Measurements from ENCODE around the gene ATP8A2. TPM values are rescaled to one million over a fixed set of nuclear protein-coding genes. Genes with fewer than 3 reads are reported as not detected.

Gene ATP8A2
- total RNA-seq, 2 donors from 2014 or later, result 0.13 to 0.21 TPM

DNA sequence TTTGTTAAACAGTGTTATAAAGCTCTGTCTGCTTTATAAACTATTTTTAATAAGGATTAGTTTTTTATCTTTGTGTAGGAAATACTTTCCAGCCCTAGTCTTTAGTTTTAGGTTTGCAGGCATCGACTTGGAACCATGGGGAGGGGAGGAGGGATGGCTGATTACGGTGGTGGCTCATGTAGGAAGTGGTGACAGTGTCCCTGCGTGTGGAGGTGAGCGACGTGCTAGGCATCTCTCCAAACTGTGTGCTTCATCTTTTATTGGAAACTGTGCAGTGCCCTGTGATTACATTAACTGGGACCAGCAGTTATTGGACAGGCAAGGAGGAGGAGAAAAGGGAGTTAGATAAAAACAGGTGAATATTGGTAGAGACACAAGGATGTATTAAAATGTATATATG, 203.8 kb downstream of the ATP8A2 start:
- H3K27ac Mint-ChIP-seq, result no peak overlapping the region
- no peaks in the 10 kb centered on the region for H3K4me1 Mint-ChIP-seq
- H3K4me3 Mint-ChIP-seq, result no peak overlapping the region
- H3K27me3 Mint-ChIP-seq, result peaks cover 42% of the 10 kb centered on the region
- ATAC-seq (replicated peaks), result no peak
- H3K9me3 Mint-ChIP-seq, result no peaks in the 10 kb centered on the region
- no peaks in the 10 kb centered on the region for H3K36me3 Mint-ChIP-seq (ENCODE audit: low read depth)

DNA sequence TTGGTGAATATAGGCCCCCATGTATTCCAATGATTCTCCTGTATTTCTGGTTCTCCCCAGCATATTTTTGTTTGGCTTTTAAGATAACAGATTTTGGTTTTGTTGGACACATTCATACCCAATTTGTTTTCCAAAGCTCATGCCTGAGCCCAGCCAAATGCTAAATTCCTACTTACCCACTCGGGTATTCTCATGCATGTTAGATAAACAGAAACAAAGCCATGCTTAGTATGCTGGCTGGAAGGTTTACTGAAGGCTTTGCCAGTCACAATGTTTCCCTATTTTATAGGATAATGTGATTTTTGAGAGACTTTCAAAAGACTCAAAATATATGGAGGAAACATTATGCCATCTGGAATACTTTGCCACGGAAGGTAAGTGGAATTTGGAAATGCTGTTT, 206.8 kb downstream of the ATP8A2 start:
- Mint-ChIP-seq H3K36me3 (ENCODE audit: low read depth) (no peaks in the 10 kb centered on the region), H3K27me3 (peaks cover 32% of the 10 kb centered on the region), H3K27ac (no peak overlapping the region), H3K9me3 (no peaks in the 10 kb centered on the region), H3K4me1 (no peaks in the 10 kb centered on the region), H3K4me3 (no peak overlapping the region)
- no peak for ATAC-seq (replicated peaks)

DNA sequence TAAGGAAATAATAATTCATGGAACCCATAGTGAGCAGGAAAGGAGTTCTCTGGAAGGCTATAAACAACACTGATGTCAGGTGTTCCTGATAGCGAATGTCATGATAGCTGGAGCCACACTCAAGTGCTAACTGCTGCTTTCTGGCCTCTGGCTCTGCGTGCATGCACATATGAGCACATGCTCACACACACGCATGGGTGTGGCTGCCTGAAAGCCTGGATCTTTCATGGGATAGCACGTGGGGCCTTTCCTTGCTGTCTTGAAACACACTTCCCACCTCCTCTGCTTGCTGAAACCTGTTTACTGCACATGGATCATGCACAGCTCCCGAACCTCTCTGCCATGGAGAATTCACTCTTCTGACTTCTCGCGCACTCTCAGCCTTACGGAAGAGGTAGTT, 207.4 kb downstream of the ATP8A2 start:
- Mint-ChIP-seq H3K27ac (no peak overlapping the region), H3K4me1 (no peaks in the 10 kb centered on the region), H3K36me3 (ENCODE audit: low read depth) (no peaks in the 10 kb centered on the region), H3K9me3 (no peaks in the 10 kb centered on the region), H3K4me3 (no peak overlapping the region), H3K27me3 (peaks cover 31% of the 10 kb centered on the region)
- no peak for ATAC-seq (replicated peaks)

DNA sequence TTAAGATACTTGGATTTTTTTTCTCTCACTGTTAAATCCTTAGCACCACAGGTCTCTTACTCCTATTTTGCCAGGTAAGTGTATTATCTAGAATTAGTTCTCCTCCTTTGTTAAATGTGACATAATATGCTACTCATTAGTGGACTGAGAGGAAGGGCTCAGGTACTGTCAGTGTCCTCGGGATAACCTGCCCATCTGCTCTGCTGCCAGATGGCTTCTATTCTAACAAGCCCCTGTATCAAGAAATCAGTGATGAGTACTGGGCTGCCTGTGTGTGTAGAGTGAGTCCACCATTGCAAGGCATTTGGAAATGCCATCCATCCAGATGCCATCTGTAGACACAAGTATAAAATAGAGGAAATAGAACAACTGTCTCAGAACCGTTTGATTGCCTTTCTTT, 209.6 kb downstream of the ATP8A2 start:
- no peaks in the 10 kb centered on the region for H3K9me3 Mint-ChIP-seq
- H3K27ac Mint-ChIP-seq, result no peak overlapping the region
- peaks cover 30% of the 10 kb centered on the region for H3K27me3 Mint-ChIP-seq
- H3K4me1 Mint-ChIP-seq, result no peaks in the 10 kb centered on the region
- no peak for ATAC-seq (replicated peaks)
- H3K4me3 Mint-ChIP-seq, result no peak overlapping the region
- no peaks in the 10 kb centered on the region for H3K36me3 Mint-ChIP-seq (ENCODE audit: low read depth)

DNA sequence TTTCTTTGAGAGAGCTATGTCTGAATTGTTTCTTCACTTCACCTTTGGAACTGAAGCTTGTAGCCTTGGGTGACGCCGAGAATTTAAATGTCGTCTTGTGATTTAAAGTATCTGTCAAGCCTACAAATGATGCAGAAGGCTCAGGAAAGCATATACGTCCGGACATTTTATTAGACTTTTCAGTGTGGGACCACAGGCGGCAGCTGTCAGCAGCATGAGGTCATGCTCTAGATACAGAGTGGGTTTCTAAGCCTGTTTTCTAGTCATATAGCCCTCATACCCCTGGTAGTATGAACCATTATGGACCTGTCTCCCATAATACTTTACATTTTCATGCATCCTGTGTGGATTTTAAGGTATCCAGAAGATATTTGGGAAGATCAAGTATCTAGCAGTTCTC, 212.3 kb downstream of the ATP8A2 start:
- Mint-ChIP-seq H3K4me3 (no peak overlapping the region), H3K4me1 (no peaks in the 10 kb centered on the region), H3K9me3 (no peaks in the 10 kb centered on the region), H3K27me3 (peaks cover 26% of the 10 kb centered on the region), H3K27ac (no peak overlapping the region), H3K36me3 (ENCODE audit: low read depth) (no peaks in the 10 kb centered on the region)
- ATAC-seq (replicated peaks), result no peak

DNA sequence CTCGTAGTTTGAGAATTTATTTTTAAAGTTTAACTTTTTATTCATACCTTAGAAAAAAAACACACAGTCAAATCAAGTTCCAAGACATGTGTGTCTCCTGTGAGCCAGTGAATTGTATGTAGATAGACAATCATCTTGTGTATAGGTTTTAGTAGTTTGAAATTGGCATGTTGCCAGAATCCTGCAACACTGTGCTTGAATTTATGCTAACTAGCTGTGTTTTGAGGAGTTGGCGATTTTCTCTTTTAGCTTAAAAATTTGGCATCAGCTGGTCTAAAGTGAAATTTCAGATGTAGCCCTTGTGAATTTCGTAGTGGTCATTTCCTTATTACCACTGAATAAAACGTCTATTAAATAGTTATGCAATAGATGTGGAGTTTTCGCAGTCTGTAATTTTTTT, 213.2 kb downstream of the ATP8A2 start:
- H3K36me3 Mint-ChIP-seq (ENCODE audit: low read depth), result no peaks in the 10 kb centered on the region
- H3K9me3 Mint-ChIP-seq, result no peaks in the 10 kb centered on the region
- no peaks in the 10 kb centered on the region for H3K4me1 Mint-ChIP-seq
- no peak overlapping the region for H3K4me3 Mint-ChIP-seq
- peaks cover 21% of the 10 kb centered on the region for H3K27me3 Mint-ChIP-seq
- ATAC-seq (replicated peaks), result no peak
- H3K27ac Mint-ChIP-seq, result no peak overlapping the region

DNA sequence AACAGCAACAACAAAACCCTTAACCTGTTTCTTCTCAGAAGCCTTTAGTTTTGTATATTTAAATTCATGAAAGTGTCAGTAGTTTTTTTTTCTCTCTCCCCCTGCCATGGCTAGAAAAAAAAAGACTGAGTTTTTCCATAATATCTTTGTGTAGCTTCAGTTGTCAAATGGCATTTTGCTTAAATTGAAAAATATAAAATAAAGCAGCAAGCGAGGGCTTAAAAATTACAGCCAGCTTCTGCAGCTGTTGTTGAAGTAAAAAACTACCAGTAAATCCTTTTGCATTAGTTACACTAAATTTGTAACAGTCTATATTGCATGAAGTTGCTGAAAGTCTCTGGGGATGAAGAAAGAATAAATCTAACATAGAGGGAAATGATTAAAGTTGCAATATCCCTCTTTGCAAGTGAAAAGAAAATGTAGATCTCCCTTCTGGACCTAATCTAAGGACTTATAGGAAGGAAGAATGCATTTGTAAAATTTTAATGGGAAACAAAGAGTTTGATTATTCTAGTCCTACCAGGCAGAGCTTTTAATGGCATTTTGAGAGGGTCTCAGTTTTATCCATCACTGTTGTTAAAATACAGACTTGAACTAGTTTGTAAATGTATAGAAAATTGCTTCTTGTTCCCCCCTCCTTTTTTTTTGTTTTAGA, 215.7 kb downstream of the ATP8A2 start:
- Mint-ChIP-seq H3K4me3 (no peak overlapping the region), H3K27me3 (peaks cover 27% of the 10 kb centered on the region), H3K27ac (no peak overlapping the region), H3K36me3 (ENCODE audit: low read depth) (no peaks in the 10 kb centered on the region), H3K4me1 (no peaks in the 10 kb centered on the region), H3K9me3 (peaks cover 3% of the 10 kb centered on the region)
- ATAC-seq (replicated peaks), result no peak

DNA sequence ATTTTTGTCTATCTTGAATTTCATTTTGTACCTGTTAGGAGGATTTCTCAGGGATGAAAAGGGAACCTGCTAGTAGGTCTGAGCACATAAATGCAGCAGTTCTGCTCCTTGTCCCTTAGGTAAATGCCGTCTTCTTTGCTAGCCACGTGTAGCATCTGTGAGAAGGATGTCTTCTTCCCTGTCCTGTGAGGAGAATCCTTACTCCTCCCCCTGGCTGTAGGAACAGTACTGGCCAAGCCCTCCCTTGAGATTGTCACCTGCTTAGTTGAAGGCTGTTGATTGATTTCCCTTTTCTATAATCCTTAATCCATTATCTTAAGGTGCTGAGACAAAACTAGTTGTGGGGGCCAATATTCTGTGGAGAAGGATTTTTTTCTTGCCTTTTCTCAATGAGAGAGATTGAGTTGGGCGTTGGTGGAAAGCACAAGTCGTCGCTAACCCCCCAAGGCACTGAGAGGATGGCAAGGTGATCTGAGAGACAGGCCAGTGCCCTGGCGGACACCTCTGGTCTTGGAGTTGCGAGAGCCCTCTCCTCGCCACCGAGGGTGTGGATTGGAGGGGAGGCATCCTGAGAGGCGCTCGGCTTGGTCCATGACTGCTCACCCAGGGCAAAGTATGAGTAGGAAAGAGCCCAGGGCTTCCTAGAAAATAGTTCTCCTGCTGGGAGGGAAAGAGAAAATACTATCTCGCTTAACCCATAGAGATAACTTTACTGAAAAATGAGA, 216.7 kb downstream of the ATP8A2 start:
- Mint-ChIP-seq H3K4me1 (no peaks in the 10 kb centered on the region), H3K4me3 (no peak overlapping the region)
- no peak for ATAC-seq (replicated peaks)

DNA sequence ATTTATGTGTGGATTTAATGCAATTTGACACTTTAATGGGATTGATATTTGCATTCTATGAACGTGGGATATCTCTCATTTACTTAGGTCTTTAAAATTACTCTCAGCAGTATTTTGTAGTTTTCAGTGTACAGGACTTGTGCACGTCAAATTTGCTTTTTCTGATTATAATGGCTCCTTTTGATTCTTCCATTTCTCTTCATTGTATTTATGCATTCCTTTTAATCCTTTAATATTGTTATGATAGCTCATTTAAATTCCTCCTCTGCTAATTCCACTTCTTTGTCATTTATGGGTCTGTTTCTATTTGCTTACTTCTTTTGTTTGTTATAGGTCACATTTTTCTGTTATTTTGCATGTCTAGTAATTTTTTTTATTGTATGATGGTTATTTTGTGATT, 226.6 kb downstream of the ATP8A2 start:
- Mint-ChIP-seq H3K27me3 (peaks cover 44% of the 10 kb centered on the region), H3K27ac (no peak overlapping the region), H3K4me1 (no peaks in the 10 kb centered on the region), H3K9me3 (no peaks in the 10 kb centered on the region), H3K36me3 (ENCODE audit: low read depth) (no peaks in the 10 kb centered on the region), H3K4me3 (no peak overlapping the region)
- no peak for ATAC-seq (replicated peaks)

More for the DNA sequence above, 216.7 kb downstream of the ATP8A2 start:
- Mint-ChIP-seq H3K27me3 (peaks cover 31% of the 10 kb centered on the region), H3K27ac (no peak overlapping the region), H3K9me3 (peaks cover 3% of the 10 kb centered on the region), H3K36me3 (ENCODE audit: low read depth) (no peaks in the 10 kb centered on the region)

DNA sequence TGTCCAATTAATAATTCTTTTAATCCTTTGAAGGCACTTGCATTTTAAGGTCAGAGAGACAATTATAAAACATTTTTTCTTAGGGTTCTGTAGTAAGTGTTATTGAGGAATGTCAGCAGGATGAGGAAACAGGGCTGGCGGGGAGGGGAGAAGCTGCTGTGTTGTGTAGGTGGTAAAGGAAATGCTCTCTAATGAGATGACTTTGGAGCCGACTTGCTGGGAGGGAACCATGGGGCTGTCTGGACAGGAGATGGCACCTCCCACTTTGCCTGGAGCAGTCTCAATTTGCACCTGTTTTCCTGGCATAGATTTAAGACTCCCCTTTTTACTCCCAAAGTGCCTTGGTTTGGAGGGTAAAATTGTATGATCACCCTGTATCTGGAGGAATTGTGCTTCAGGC, 230.4 kb downstream of the ATP8A2 start:
- Mint-ChIP-seq H3K9me3 (no peaks in the 10 kb centered on the region), H3K27me3 (peaks cover 43% of the 10 kb centered on the region)

DNA sequence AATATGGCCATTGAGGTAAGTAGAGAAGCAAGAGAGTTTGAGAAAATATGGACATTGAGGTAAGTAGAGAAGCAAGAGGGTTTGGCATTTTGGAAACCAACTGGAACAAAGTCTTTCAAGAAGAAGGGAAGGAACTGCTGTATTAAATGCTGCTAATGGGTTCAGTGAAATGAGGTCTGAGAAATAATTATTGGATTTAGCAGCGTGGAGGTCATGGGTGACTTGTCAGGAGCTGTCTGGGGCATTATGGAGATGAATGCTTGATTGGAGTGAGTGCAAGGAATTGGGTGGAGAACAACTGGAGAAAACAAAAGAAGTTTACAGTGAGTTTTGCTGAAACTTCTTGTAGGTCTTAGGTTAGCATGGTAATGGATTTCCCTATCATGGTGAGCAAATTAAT, 232.3 kb downstream of the ATP8A2 start:
- H3K27me3 Mint-ChIP-seq, result peaks cover 32% of the 10 kb centered on the region
- H3K4me1 Mint-ChIP-seq, result no peaks in the 10 kb centered on the region
- no peak overlapping the region for H3K4me3 Mint-ChIP-seq
- H3K9me3 Mint-ChIP-seq, result no peaks in the 10 kb centered on the region
- no peak for ATAC-seq (replicated peaks)
- no peaks in the 10 kb centered on the region for H3K36me3 Mint-ChIP-seq (ENCODE audit: low read depth)
- H3K27ac Mint-ChIP-seq, result no peak overlapping the region

More for the DNA sequence above, 230.4 kb downstream of the ATP8A2 start:
- ATAC-seq (replicated peaks), result no peak
- H3K36me3 Mint-ChIP-seq (ENCODE audit: low read depth), result no peaks in the 10 kb centered on the region
- H3K27ac Mint-ChIP-seq, result no peak overlapping the region
- no peak overlapping the region for H3K4me3 Mint-ChIP-seq
- no peaks in the 10 kb centered on the region for H3K4me1 Mint-ChIP-seq

DNA sequence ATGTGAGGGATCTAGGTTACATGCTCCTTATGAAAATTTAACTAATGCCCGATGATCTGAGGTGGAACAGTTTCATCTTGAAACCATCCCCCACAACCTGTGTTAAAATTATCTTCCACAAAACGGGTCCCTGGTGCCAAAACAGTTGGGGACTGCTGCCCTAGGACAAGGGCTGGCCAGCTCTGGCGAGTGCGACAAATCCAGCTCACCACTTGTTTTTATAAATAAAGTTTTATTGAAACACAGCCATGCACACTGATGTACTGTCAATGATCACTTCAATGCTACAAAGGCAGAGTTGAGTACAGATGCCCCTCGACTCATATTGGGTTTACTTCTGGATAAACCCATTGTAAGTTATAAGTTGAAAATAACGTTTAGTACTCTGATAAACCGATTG, 235.3 kb downstream of the ATP8A2 start:
- H3K27me3 Mint-ChIP-seq, result peaks cover 32% of the 10 kb centered on the region

DNA sequence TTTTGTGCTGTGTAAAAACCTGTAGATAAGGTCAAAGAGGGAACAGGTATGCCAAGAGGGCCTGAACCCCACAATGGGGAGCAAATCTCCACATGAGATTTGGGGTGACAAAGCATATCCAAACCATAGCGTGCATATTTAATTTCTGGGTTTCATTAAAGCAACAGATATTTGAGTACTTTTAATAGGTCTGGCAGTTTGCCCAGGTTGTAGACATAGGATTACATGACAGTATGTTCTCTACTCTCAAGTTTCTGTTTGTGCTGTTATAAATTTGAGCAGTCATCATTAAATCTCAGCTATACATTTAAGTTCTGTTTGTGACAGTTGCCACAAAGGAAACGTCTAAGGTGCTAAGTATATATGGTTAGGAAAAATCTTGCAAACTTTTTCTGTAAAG, 236.4 kb downstream of the ATP8A2 start:
- H3K27ac Mint-ChIP-seq, result no peak overlapping the region
- H3K4me1 Mint-ChIP-seq, result no peaks in the 10 kb centered on the region
- peaks cover 10% of the 10 kb centered on the region for H3K9me3 Mint-ChIP-seq
- H3K27me3 Mint-ChIP-seq, result peaks cover 36% of the 10 kb centered on the region
- H3K36me3 Mint-ChIP-seq (ENCODE audit: low read depth), result no peaks in the 10 kb centered on the region
- no peak overlapping the region for H3K4me3 Mint-ChIP-seq
- ATAC-seq (replicated peaks), result no peak

More for the DNA sequence above, 235.3 kb downstream of the ATP8A2 start:
- no peak for ATAC-seq (replicated peaks)
- Mint-ChIP-seq H3K36me3 (ENCODE audit: low read depth) (no peaks in the 10 kb centered on the region), H3K4me3 (no peak overlapping the region), H3K9me3 (peaks cover 10% of the 10 kb centered on the region), H3K4me1 (no peaks in the 10 kb centered on the region), H3K27ac (no peak overlapping the region)

DNA sequence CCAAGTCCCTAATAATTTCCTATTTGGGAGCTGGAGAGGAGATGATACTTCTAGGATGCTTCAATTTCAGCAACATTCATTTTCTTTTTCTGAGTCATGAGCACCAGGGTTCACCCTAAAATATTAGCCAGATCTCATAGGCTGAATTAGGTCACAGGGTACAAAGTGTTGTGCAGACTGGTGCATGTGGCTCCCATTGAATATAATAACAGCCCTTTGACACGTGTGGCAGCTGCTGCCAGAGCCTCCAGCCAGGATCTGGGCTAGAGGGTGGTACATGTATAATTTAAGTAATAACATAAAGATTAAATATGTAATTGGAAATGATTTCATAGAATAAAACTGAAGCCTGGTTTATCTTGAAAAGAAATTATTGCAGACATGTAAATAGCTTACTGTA, 244.9 kb downstream of the ATP8A2 start:
- H3K27ac Mint-ChIP-seq, result no peak overlapping the region
- no peaks in the 10 kb centered on the region for H3K9me3 Mint-ChIP-seq
- peaks cover 42% of the 10 kb centered on the region for H3K27me3 Mint-ChIP-seq
- no peak overlapping the region for H3K4me3 Mint-ChIP-seq
- H3K4me1 Mint-ChIP-seq, result no peaks in the 10 kb centered on the region
- no peaks in the 10 kb centered on the region for H3K36me3 Mint-ChIP-seq (ENCODE audit: low read depth)
- no peak for ATAC-seq (replicated peaks)

DNA sequence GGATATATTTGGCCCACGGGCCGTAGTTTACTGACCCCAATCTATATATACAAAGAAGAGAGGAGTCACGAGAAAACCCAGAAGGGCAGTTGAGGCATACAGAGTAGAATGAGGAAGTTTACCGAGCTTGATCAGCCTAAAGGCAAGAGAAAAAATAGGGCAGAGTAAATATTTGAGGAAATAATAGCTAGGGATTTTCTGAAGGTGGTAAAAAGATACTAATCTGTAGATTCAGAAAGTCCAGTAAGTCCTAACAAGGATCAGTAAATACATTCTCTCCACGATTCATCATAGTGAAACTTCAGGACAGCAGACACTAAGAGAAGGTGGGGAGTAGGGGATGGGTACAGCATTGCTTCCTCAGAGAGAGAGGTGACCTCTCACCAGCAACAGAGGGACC, 248.1 kb downstream of the ATP8A2 start:
- Mint-ChIP-seq H3K4me1 (no peaks in the 10 kb centered on the region), H3K4me3 (no peak overlapping the region), H3K9me3 (no peaks in the 10 kb centered on the region), H3K36me3 (ENCODE audit: low read depth) (no peaks in the 10 kb centered on the region), H3K27me3 (peaks cover 22% of the 10 kb centered on the region), H3K27ac (no peak overlapping the region)
- no peak for ATAC-seq (replicated peaks)

All from activated T-helper 17 cell treated with anti-CD3 and anti-CD28 coated beads, Interleukin-2, amount 50 U/mL, for 72 hours (primary cell).